ENCODE results near the gene PALD1. TPM values are rescaled to one million over a fixed set of nuclear protein-coding genes. Genes with fewer than 3 reads are reported as not detected.
"Not testable (repeated sequence)": the region's sequence is repeated elsewhere in the genome, so short reads cannot be mapped to it uniquely, and the experiment has no call there.

The PALD1 gene
- total RNA-seq, 6 donors from 2014 or later, result 8.9 to 25.4 (median 13.4) TPM

- ATAC-seq (ENCODE audit: low FRiP score in 2 of 2) (no peak), DNase-seq (no peak)
- Histone ChIP-seq H3K27me3 (no peaks in the 10 kb centered on the region), H3K4me1 (peaks cover 16 to 31% (median 21%) of the 10 kb centered on the region in 4 donors), H3K36me3 (no peaks in the 10 kb centered on the region), H3K9me3 (no peaks in the 10 kb centered on the region), H3K4me3 (no peak overlapping the region), H3K27ac (peak overlapping the region in 3 of 4 donors; percentile 35 to 59 (median 42))
- TF ChIP-seq CTCF (IDR thresholded peaks at IDR 0.05), result no peak
- no peak for TF ChIP-seq EP300 (IDR thresholded peaks at IDR 0.05)
- TF ChIP-seq POLR2A (IDR thresholded peaks at IDR 0.05), result no peak
- no peak for TF ChIP-seq POLR2AphosphoS5 (IDR thresholded peaks at IDR 0.05)
- 50 to 71% methylated on average over 2 of the region's 2 CpGs for WGBS, 2 donors
Measured at GRCh38 chr10:70576803-70577517, 98.4 kb downstream of the PALD1 start.

- Histone ChIP-seq H3K27me3 (no peaks in the 10 kb centered on the region), H3K27ac (no peak overlapping the region), H3K36me3 (no peaks in the 10 kb centered on the region), H3K4me1 (peaks cover 17 to 38% (median 27%) of the 10 kb centered on the region in 4 donors), H3K9me3 (no peaks in the 10 kb centered on the region), H3K4me3 (no peak overlapping the region)
- no peak for TF ChIP-seq CTCF (IDR thresholded peaks at IDR 0.05)
- TF ChIP-seq EP300 (IDR thresholded peaks at IDR 0.05), result no peak
- WGBS, 2 donors, result 40 to 42% methylated on average over 7 of the region's 7 CpGs
- DNase-seq (no peak), ATAC-seq (ENCODE audit: low FRiP score in 2 of 2) (no peak)
Measured at GRCh38 chr10:70578371-70578947, 99.9 kb downstream of the PALD1 start.

GRCh38 chr10:70579234-70580002 is 100.9 kb downstream of the PALD1 start:
- Histone ChIP-seq H3K36me3 (no peaks in the 10 kb centered on the region), H3K27me3 (no peaks in the 10 kb centered on the region), H3K9me3 (no peaks in the 10 kb centered on the region), H3K4me3 (no peak overlapping the region), H3K4me1 (peaks cover 26 to 48% (median 37%) of the 10 kb centered on the region in 4 donors), H3K27ac (no peak overlapping the region)
- 70 to 72% methylated on average over 3 of the region's 3 CpGs for WGBS, 2 donors
- ATAC-seq (ENCODE audit: low FRiP score in 2 of 2) (no peak), DNase-seq (no peak)
- no peak for TF ChIP-seq POLR2AphosphoS5 (IDR thresholded peaks at IDR 0.05)
- no peak for TF ChIP-seq EP300 (IDR thresholded peaks at IDR 0.05)
- no peak for TF ChIP-seq CTCF (IDR thresholded peaks at IDR 0.05)
- no peak for TF ChIP-seq POLR2A (IDR thresholded peaks at IDR 0.05)

- WGBS, 2 donors, result 96 to 100% methylated on average over 5 of the region's 5 CpGs
- peaks cover 33 to 55% (median 43%) of the 10 kb centered on the region in 4 donors for H3K4me1 ChIP-seq
- not testable (repeated sequence) for ATAC-seq (ENCODE audit: low FRiP score in 2 of 2)
Measured at GRCh38 chr10:70581176-70581575, 102.6 kb downstream of the PALD1 start.

More at GRCh38 chr10:70581176-70581575, 102.6 kb downstream of the PALD1 start:
- not testable (repeated sequence) for H3K27ac ChIP-seq, H3K9me3 ChIP-seq, H3K4me3 ChIP-seq, DNase-seq, H3K27me3 ChIP-seq, H3K36me3 ChIP-seq

Measured in upper lobe of left lung (tissue), 6 donors.